ENCODE results near the gene TMEM184A. TPM values are rescaled to one million over a fixed set of nuclear protein-coding genes. Genes with fewer than 3 reads are reported as not detected.

TMEM184A gene
- polyA plus RNA-seq, 2 of the 4 experiments (the other 2 are of a cell fraction) = 14.3 to 18.4 TPM

GRCh38 chr7:1569016-1569415, 13.0 kb upstream of the TMEM184A start:
- ATAC-seq (peak in 1 of 2 experiments; percentile 1; a peak in 1 of 6 replicates), DNase-seq (ENCODE audit: low read depth in 1 of 2, low spot score in 1 of 2) (peak in 1 of 2 experiments; percentile 74), FAIRE-seq (no peak)
- no peak for TF ChIP-seq JUN (IDR thresholded peaks at IDR 0.05)
- no peak for TF ChIP-seq BCL3 (IDR thresholded peaks at IDR 0.05)
- TF ChIP-seq ZSCAN20 (CRISPR knock-in tag; IDR thresholded peaks at IDR 0.05) = no peak
- TF ChIP-seq GATA3 (IDR thresholded peaks at IDR 0.05; ENCODE audit: borderline replicate concordance) = no peak
- no peak for TF ChIP-seq MYC (IDR thresholded peaks at IDR 0.05; ENCODE audit: borderline replicate concordance, low read length)
- TF ChIP-seq ATOH8 (CRISPR knock-in tag; IDR thresholded peaks at IDR 0.05; ENCODE audit: low read depth) = no peak
- no peak for TF ChIP-seq POLR2A (IDR thresholded peaks at IDR 0.05; ENCODE audit: low read length)
- no peak for TF ChIP-seq USF2 (IDR thresholded peaks at IDR 0.05)
- TF ChIP-seq HOXA7 (CRISPR knock-in tag; IDR thresholded peaks at IDR 0.05) = no peak
- TF ChIP-seq EP300 (IDR thresholded peaks at IDR 0.05) = no peak
- no peak for TF ChIP-seq FOXS1 (CRISPR knock-in tag; IDR thresholded peaks at IDR 0.05)
- TF ChIP-seq TFCP2L1 (CRISPR knock-in tag; IDR thresholded peaks at IDR 0.05) = no peak
- TF ChIP-seq CHD2 (IDR thresholded peaks at IDR 0.05; ENCODE audit: low read length, partially characterized antibody) = no peak
- no peak for TF ChIP-seq FOSL2 (IDR thresholded peaks at IDR 0.05)
- no peak for TF ChIP-seq FOSL2 (CRISPR knock-in tag; IDR thresholded peaks at IDR 0.05)
- TF ChIP-seq ZFP36 (IDR thresholded peaks at IDR 0.05; ENCODE audit: borderline replicate concordance, partially characterized antibody) = no peak
- TF ChIP-seq HDAC2 (IDR thresholded peaks at IDR 0.05) = no peak
- TF ChIP-seq BHLHE40 (IDR thresholded peaks at IDR 0.05; ENCODE audit: low read depth, low read length) = no peak
- TF ChIP-seq ZC3H11A (IDR thresholded peaks at IDR 0.05) = no peak
- Histone ChIP-seq H3K27ac (peak overlapping the region; percentile 96 to 99), H3K9me3 (no peaks in the 10 kb centered on the region), H3K4me3 (peak overlapping the region; percentile 83), H3K4me1 (peaks cover 54% of the 10 kb centered on the region), H3K4me2 (peak overlapping the region; percentile 100)
- POLR2A ChIA-PET = no interaction called here
- CTCF ChIA-PET = interaction anchor here (3.6 kb wide), 1 partner anchor 14 kb away, joined by 16 read pairs; the partner anchor contains the start of gene TMEM184A
- 32% methylated on average over 8 of the region's 13 CpGs for WGBS (ENCODE audit: missing lambda C conversion rate)

- DNase-seq (ENCODE audit: low read depth in 1 of 2, low spot score in 1 of 2) (no peak), ATAC-seq (no peak), FAIRE-seq (no peak)
- Histone ChIP-seq H3K27ac (peak overlapping the region; percentile 96 to 99), H3K4me1 (peaks cover 56% of the 10 kb centered on the region), H3K4me2 (peak overlapping the region; percentile 100), H3K4me3 (peak overlapping the region; percentile 83; the same call in 2 of the 3 replicates), H3K9me3 (no peaks in the 10 kb centered on the region)
- 87% methylated on average over 17 of the region's 17 CpGs for WGBS (ENCODE audit: missing lambda C conversion rate)
- ChIA-PET CTCF (interaction anchor here (1.0 to 3.6 kb wide), 2 partner anchors 13 to 680 kb away, joined by 3 to 16 read pairs; partner anchors contain the start of gene TMEM184A), POLR2A (no interaction called here)
- no peak for TF ChIP-seq REST (IDR thresholded peaks at IDR 0.05)
- TF ChIP-seq E2F6 (IDR thresholded peaks at IDR 0.05; ENCODE audit: borderline replicate concordance, low read depth) = no peak
- no peak for TF ChIP-seq EHF (CRISPR knock-in tag; IDR thresholded peaks at IDR 0.05)
- no peak for TF ChIP-seq HOXB5 (CRISPR knock-in tag; IDR thresholded peaks at IDR 0.05)
- no peak for TF ChIP-seq HOXA7 (CRISPR knock-in tag; IDR thresholded peaks at IDR 0.05)
- no peak for TF ChIP-seq USF2 (IDR thresholded peaks at IDR 0.05)
- TF ChIP-seq MAFK (IDR thresholded peaks at IDR 0.05; ENCODE audit: partially characterized antibody) = no peak
- TF ChIP-seq POLR2AphosphoS2 (conservative IDR thresholded peaks at IDR 0.05; ENCODE audit: low read length) = no peak
Measured at GRCh38 chr7:1567896-1568510, 12.0 kb upstream of the TMEM184A start.

All from A549 (cell line).